Urothelium cell line (cell line): ENCODE measurements around the gene CIAO2A.
A peak's percentile ranks its signal among the peaks of the same experiment; 100 is the strongest.
"Not testable (repeated sequence)": the region's sequence is repeated elsewhere in the genome, so short reads cannot be mapped to it uniquely, and the experiment has no call there.

ENCODE experiments used
- DNase-seq: peaks from one replicate; pipeline ENCODE4 v3.0.0; 2011; ENCODE audit warnings: low spot score, mixed read lengths
- FAIRE-seq: peaks from 2 replicates; lab custom pipeline; 2011; peaks lifted over from hg19 to GRCh38; lab: Jason Lieb, UNC

The CIAO2A gene, protein sequence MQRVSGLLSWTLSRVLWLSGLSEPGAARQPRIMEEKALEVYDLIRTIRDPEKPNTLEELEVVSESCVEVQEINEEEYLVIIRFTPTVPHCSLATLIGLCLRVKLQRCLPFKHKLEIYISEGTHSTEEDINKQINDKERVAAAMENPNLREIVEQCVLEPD

DNA sequence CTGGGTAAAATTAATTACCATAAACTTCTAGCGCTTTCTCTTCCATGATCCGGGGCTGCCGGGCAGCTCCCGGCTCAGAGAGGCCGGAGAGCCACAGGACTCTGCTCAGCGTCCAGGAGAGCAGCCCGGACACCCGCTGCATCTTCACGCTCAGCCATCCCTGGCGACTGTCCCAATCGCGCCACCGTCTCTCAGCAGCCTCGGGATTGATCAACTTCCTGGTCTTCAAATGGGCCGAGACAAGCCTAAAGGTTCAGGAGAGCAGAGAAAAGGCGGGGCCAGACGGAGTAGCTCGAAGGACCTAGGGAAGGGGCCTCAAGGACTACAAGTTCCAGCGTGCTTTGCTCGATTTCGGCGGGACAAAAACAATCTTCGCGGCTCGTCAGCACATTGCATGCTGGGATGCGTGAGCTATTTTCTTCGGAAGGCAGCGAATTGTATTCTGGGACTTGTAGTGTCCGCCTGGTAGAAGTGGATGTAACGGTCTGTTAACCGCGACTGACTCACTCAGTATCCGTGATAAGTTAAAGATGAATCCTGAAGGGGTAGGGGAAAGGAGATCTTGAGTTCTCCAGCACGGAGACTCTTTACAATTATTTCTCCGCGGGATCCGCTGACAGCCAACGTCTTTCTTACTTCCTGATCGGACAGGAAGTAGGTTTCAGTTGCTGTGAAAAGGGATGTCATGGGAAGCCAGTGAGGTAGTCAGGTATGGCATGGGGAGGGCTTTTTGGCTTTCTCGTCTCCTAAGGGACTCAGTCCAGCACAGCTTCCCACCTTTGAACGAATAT, at the start of gene CIAO2A:
TSS of gene CIAO2A (minus strand) at position 212 of the 791 bp plus-strand sequence. CDS start at position 142, 70 bp downstream.
- peak; percentile 46 for FAIRE-seq
- DNase-seq = peak; percentile 98

DNA sequence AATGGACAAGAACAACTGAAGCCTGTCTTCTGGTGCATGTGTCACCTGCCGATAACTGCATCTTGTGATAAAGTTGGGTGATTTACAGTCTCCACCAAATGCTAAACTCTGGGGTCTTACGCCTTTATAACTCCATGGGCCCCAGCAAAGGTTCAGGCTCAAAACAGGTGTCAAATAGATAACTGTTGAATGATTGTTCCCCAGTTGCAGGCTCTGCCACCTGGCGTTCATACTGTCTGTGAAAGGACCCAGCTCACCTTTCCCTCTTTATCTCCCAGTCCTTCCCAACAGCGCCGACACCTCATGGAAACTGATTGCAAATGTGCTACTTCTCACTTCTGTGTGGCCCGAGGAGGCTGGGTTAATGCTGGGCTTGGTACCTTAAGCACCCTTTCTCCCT, 49.6 kb upstream of the CIAO2A start:
- DNase-seq = no peak
- no peak for FAIRE-seq

DNA sequence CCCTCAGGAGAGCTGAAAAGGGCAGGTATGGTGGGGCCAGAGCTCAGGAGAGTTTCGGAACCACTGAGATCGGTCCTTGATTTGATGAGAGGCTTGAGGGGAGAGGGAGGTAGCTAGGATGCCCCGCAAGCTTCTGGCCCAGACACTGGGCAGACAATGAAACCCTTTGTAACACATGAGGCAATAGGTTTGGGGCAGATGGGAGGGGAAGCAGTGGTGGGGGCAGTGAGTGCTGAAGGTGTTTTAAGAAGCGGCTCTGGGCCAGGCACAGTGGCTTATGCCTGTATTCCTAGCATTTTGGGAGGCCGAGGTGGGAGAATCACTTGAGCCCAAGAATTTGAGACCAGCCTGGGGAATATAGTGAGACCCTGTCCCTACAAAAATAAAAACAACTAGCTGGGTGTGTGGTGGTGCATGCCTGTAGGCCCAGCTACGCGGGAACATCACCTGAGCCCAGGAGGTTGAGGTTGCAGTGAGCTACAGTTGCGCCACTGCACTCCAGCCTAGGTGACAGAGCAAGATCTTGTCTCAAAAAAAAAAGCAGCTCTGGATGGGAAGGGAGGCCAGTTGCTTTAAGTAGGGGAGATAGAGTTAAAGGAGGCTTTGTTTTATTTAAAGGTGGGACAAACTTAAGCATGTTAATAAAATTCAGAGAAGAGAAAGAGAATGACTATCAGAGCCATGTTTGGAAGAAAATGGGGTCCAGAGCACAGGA, 48.3 kb upstream of the CIAO2A start:
- FAIRE-seq = no peak
- no peak for DNase-seq

DNA sequence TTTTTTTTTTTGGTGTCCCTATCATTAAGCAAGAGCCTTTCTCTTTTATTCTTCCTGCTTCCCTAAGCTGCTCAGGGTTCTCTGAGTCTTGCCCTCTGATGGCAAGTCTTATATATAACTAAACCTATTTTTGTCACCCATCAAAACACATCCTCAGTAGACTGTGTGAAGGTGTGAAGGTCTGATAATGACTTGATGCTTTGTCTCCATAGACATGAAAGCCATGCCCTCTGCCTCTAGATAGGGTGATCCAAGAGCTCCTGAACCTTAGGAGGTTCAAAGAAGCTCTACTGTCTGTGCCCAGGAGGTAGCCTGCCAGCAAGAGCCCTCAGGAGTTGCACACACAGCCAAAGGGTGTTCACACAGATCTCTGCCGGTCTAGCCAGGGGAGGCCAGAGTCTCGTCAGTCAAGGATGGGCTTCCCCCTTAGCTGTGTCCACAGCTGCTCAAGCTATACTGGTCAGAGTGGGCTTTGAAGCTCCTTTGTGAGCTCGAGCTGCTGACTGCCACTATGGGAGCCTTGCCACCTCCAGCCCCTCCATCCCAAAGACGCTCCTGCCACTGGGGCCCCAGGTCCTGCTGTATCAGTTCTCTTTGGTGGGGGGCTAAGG, 44.8 kb upstream of the CIAO2A start:
- DNase-seq (no peak), FAIRE-seq (no peak)

DNA sequence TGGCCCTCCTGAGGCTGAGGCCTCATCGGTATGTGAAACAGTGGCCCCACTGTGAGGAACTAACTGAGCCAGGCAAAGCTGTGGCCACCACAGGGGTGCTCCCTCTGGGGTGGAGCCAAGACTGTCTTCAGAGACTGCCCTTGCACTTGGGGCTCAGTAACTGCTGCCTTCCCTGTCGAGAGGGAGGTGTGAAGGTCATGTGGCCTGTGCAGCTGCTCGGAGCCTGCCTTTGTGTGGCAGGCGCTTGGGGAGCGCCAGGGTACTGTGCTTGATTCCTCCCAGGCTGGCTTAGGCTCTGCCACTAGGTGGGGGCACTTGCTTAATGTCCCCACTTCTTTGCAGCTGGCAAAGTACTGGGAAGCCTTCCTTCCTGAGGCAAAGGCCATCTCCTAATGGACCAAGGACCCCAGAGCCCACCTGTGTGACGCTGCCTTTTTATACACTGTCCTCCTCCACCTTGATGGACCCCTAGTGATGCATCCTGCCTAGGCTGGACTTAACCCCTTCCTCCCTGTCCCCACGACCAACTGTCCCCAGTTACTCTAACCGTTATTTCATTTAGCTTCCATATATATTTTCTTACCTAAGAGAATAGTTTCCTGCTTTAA, 43.7 kb upstream of the CIAO2A start:
- FAIRE-seq = no peak
- no peak for DNase-seq

DNA sequence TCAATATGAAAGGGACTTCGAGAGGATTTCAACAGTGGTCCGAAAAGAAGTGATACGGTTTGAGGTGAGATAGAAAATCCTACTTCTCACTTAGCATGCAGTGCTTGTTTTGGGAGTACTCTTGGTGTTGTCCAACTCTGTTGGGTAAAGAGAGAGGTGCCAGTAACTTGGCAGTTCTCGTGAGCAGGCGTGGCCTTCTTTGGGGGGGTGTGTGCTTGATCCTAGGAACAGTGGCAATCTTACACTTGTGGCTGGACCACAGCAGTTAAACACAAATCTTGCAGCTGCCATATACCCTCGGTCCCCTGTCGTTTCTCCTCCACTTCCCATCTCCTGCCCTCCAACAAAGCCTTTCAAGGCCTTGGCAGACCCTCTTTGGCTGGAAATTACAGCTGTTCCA, 42.7 kb upstream of the CIAO2A start:
- FAIRE-seq (no peak), DNase-seq (no peak)

DNA sequence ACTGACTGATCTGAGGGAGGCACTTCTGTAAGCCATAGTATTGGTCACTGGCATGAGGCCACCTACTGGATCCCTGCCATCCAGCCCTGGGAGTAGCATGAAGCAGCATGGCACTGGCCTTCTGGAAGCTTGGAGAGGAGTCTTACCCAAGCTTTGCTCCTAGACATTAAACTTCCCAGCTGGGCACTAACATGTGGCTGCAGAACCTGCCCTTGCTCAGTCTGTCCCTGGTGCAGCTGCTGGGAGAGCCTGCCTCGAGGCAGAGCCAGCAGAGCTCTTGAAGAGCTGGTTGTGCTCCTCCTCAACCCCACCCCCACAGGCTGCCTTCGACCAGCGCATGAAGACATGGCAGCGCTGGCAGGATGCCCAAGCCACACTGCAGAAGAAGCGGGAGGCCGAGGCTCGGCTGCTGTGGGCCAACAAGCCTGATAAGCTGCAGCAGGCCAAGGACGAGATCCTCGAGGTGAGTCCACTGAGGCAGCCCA, 40.7 kb upstream of the CIAO2A start:
- DNase-seq = no peak
- no peak for FAIRE-seq

DNA sequence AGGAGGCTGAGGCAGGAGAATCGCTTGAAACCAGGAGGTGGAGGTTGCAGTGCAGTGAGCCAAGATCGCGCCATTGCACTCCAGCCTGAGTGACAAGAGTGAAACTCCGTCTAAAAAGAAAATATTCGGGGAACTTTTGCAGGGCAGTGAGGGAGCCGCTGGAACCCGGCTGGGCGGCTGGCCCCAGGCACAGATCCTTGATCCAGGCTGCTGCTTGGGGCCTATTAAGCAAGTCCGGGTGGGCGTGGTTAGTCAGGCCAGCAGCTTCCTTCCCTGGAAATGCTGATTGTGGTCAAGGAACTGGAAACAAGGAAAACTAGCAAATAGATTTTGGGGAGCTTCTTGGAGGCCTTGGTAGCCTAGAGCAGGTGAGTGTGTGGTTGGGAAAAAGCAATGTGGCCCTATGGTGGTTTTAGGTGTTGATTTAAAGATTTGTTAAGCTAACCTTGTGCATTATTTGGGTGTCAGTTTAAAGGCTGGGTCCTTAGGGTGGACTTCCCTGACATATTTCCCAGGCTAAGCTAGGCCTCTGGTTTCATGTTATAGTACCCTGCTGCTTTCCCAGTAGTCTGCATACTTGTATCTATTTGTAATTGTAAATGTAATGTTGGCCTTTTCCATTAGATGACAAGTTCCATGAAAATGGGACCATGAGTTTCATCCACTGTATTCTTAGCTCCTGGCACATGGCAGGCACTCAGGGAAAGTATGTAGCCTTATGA, 40.1 kb upstream of the CIAO2A start:
- FAIRE-seq (no peak), DNase-seq (no peak)

DNA sequence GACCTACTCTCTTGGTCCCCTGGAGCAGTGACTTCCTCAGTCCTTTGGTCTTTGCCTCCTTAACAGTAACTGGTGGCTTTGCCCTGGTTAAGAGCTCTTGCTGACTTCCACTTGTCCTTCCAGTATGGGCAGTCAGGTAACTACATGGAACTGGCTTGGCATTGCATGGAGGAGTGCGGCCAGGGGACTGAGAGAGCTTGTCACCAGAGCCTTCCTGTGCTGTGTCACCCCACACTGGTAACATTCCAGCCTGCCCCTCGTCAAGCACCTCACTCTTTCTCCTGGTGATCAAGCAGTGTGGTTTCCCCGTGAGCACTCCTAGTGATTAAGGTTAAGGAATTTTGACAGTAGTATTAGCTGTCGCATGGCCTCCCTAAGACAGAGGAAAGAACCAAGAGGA, 38.6 kb upstream of the CIAO2A start:
- DNase-seq (no peak), FAIRE-seq (no peak)

DNA sequence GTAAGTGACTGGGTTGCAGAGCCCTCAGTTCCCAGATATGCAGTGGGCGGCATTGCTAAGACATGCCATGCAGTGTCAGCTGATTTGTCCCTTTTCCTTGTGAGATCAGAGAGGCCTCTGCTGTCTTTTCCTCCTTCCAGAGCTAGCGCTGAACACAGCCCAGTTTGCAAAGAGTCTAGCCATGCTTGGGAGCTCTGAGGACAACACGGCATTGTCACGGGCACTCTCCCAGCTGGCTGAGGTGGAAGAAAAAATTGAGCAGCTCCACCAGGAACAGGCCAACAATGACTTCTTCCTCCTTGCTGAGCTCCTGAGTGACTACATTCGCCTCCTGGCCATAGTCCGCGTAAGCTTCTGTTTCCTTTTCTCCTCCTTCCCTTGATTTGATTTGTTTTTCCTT, 37.9 kb upstream of the CIAO2A start:
- no peak for FAIRE-seq
- no peak for DNase-seq

DNA sequence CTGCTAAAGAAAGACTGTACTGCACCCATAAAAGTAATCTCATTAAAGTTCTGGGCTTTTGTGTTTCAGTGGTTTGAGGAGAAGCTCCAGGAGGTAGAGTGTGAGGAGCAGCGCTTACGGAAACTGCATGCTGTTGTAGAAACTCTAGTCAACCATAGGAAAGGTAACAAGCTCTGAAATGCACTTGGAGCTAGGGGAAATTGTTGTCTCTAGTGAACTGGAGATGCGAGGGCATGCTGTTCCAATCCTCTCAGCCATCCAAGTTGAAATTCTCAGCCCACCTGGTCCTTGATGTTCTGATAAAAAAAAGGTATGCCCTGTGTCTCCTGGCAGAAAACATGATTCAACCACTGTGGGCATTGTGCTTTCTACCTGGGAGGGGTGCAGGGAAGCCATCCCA, 36.5 kb upstream of the CIAO2A start:
- FAIRE-seq (no peak), DNase-seq (no peak)

DNA sequence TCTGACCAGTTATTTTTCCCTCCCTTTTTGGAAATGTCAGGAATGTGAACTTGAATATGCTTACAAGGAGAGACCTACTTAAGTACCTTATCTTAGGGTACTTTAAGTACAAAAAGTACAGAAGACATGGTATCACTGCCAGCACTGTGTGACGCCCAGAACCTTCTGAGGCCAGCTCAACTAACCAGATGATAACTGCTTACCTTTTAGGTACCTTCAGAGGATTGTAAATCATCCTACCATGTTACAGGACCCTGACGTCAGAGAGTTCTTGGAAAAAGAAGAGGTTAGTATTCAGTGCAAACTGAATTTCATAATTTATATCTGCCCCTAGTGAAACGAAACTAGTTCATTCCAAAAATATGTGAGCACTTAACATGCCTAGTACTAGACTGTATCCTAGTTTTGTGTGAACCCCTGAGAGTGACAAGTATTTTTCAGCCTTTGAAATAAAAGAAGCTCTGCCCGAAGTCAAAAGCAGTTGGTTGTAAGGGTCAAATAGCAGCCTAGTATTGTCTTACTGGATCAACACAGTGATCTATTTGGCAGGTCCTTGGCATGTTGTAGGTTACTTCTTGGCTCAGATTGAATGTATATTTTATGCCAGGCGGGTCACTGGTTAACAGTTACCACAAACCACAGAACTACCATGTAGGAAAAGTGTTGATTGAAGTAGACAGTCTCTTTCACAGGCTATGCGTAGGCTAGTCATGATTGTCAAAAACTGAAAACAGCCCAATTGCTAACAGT, 34.1 kb upstream of the CIAO2A start:
- no peak for FAIRE-seq
- no peak for DNase-seq

DNA sequence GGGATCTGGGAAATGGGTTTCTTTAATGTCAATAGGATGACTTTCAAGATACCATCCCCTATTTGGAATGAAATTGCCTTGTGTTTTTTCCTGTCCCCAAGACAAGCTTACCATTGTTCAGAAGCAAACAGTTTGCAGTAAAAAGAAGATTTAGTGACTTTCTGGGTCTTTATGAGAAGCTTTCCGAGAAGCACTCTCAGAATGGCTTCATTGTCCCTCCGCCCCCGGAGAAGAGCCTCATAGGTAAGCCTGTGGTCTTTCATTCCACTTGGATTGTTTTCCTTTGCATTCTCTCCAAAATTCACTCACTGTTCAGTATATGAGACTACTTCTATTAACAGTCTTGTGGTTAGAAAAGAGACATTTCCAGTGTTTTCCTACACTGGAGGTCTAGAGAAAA, 32.3 kb upstream of the CIAO2A start:
- no peak for FAIRE-seq
- no peak for DNase-seq

DNA sequence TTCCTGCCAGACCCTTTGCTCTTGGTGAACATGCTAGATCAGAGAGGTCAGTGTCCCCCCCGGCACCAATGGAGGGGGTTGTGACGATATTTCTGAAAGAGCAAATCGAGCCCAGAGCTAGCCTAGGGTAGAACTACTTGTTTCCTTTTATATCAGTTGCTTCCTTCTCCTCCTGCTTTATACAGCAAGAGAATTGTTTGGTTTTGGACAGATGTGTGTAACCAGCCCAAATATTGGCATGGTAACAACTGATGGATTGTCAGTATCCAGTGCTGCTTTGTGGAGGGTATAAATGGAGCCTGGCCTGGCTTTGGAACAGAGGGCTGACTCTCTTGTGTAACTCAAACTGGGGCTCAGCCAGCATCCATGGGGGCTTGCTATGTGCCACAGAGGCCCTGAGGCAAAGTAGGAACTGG, 29.3 kb upstream of the CIAO2A start:
- FAIRE-seq (no peak), DNase-seq (no peak)

DNA sequence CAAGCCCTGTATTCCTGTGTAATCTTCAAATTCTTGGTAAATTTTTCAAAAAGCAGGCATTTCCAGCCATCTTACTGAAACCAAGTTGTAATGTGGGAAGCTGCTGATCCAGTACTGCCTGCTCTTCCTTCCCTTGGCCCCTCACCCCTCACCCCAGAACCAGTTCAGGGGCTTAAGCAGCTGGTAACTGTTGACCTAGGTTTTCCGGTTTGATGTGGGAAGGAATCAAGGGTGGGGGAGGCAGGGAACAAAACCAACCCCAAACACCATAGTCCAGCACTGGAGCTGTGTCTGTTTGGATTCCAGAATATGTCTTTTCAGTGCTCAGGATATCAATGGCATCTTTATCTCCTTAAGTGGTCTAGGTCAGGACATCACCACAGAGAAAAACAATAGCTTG, 28.8 kb upstream of the CIAO2A start:
- no peak for FAIRE-seq
- no peak for DNase-seq

DNA sequence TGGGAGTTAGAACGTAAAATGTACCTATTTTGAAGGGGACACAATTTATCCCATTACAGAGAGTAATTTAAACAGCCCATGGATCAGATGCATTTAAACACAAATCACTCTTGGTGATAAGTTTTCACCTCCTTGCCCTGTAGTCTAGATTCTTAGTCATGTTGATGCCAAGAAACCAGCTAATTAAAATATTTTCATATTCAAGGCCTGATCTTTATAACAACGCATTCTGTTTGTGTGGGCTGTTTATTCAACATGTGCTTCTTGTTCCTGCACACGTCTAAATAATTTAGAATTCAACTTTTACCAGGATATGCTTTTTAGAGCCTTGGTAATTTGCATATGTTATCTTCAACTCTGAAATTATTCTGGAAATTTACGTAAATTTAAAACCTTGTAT, 28.0 kb upstream of the CIAO2A start:
- FAIRE-seq (no peak), DNase-seq (no peak)

DNA sequence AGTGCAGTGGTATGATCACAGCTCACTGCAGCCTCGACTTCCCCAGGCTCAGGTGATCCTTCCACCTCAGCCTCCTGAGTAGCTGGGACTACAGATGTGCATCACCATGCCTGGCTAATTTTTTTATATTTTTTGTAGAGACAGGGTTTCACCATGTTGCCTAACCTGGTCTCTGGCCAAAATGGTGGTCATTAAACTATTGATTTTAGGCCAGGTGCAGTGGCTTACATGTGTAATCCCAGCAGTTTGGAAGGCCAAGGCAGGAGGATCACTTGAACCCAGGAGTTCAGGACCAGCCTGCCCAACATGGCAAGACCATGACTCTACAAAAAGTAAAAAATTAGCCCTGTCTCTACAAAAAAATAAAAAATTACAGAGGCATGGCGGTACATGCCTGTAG, 26.7 kb upstream of the CIAO2A start:
- FAIRE-seq = not testable (repeated sequence)

DNA sequence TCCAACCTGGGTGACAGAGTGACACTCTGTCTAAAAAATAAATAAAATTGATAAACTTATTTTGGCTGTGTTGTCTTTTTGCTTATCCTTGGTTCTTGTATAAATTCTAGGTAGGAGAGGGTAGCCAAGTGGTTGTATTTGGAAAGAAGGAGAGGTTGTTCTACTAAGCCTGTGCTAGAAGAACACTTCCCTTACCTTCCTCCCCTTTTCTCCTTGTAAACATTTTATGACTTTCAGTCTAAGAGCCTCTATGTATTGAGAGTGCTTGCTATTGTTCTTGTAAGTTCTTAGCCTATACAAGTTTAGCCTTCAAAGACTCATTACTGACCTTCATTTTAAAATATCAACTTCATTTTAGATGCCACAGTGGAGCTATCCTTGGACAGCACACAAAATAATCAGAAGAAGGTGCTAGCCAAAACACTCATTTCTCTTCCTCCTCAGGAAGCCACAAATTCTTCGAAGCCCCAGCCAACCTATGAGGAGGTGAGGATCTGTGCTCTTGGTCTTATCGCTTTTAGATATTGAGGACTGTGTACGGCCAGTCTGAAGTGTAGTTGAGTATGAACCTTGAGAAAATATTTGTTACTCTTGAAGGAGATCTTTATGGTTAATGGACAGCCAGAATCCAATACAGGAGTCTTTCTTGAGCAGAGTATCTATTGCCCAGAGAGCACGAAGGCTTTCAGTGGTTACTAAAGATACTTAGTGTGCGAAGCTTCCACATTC, 24.3 kb upstream of the CIAO2A start:
- no peak for DNase-seq
- no peak for FAIRE-seq

More for the DNA sequence above, 26.7 kb upstream of the CIAO2A start:
- not testable (repeated sequence) for DNase-seq

DNA sequence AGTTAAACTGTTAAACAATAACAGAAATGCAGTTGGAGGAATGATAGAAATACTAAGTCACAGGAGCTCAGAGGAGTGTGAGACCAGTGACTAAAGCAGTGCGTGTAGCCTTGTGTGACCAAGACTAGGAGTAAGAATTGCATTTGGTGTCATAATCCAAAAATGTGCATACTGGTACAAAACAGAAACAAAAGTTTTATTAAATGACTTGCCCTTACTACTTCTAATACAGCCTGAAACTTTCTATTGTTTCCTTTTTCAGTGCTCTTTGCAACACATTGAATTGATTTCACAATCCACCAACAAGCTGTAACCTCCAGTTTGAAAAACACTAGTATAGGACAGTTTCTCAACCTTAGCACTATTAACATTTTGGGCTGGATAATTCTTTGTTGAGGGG, 19.3 kb upstream of the CIAO2A start:
- no peak for FAIRE-seq
- DNase-seq = no peak
